Panc1 (cell line): ENCODE measurements around the gene CHMP6. TPM values are rescaled to one million over a fixed set of nuclear protein-coding genes. Genes with fewer than 3 reads are reported as not detected.
A peak's percentile ranks its signal among the peaks of the same experiment; 100 is the strongest.

Experiments
- ATAC-seq: fragments of 200-7000 bp; cut with Tn5 transposase; 2 replicates; pipeline ENCODE4 v1.9.1; 2020; ENCODE audit warnings: mild to moderate bottlenecking, moderate library complexity
- BruUV-seq: library from RNA; stranded (reverse); fragments of 400-500 nt; replicated peaks from 2 replicates; lab custom pipeline; 2021; lab: Mats Ljungman, UMichigan
- CTCF ChIA-PET: fragments of 300-600 bp; sonication (Branson Sonifier 250); formaldehyde crosslinking; loops from one replicate; lab custom pipeline; 2022; ENCODE audit warnings: antibody characterized with exemption; lab: Charles Lee
- POLR2A ChIA-PET: fragments of 300-600 bp; sonication (Branson Sonifier 250); formaldehyde crosslinking; loops from one replicate; lab custom pipeline; 2022; ENCODE audit warnings: antibody characterized with exemption; lab: Charles Lee
- DNase-seq: peaks from one replicate; pipeline ENCODE4 v3.0.0-alpha.2; 2010; ENCODE audit warnings: low read depth, low spot score
- H3K27ac ChIP-seq: 2 replicates; pipeline ENCODE4 v1.5.1; 2011; ENCODE audit warnings: mild to moderate bottlenecking, low read length, inconsistent platforms
- H3K27me3 ChIP-seq: fragments of 200-500 bp; sonication (Bioruptor generic); 2 replicates; pipeline ENCODE4 v1.6.0; 2014; ENCODE audit warnings: low read length, inconsistent platforms; ENCODE audit not compliant: control insufficient read depth, insufficient read depth
- H3K36me3 ChIP-seq: fragments of 200-500 bp; sonication (Bioruptor generic); 2 replicates; pipeline ENCODE4 v1.5.1; 2014; ENCODE audit warnings: inconsistent platforms, mild to moderate bottlenecking, low read length, moderate library complexity; ENCODE audit not compliant: control insufficient read depth, insufficient read depth
- H3K4me1 ChIP-seq: 2 replicates; pipeline ENCODE4 v1.5.1; 2011; ENCODE audit warnings: inconsistent platforms, mild to moderate bottlenecking, low read length, moderate library complexity; ENCODE audit not compliant: control insufficient read depth, insufficient read depth
- H3K4me3 ChIP-seq, 2 experiments: 2 replicates each; pipeline ENCODE4 v1.5.1; 2011 to 2012; ENCODE audit warnings: low read depth in 2 of 2, low read length in 2 of 2, mild to moderate bottlenecking in 2 of 2, inconsistent platforms in 1 of 2, moderate library complexity in 1 of 2
- H3K9me3 ChIP-seq: fragments of 200-500 bp; sonication (Bioruptor generic); 2 replicates; pipeline ENCODE4 v1.5.1; 2014; ENCODE audit warnings: low read depth, mild to moderate bottlenecking, inconsistent platforms, low read length, moderate library complexity; ENCODE audit not compliant: control insufficient read depth, insufficient read depth
- POLR2AphosphoS5 ChIP-seq: IDR thresholded peaks from 2 replicates; pipeline ENCODE4 v1.6.1; 2012; ENCODE audit warnings: mild to moderate bottlenecking, low read depth, low read length, moderate library complexity
- SIN3A ChIP-seq: IDR thresholded peaks from 2 replicates; pipeline ENCODE4 v1.6.1; 2012; ENCODE audit warnings: low read depth, mild to moderate bottlenecking, low read length, moderate library complexity, borderline replicate concordance; ENCODE audit not compliant: insufficient read depth
- TCF7L2 ChIP-seq: IDR thresholded peaks from 2 replicates; pipeline ENCODE4 v1.6.1; 2011; ENCODE audit warnings: mild to moderate bottlenecking, low read depth, low read length, inconsistent platforms
- in situ Hi-C: cut with HindIII; loops from 2 replicates; pipeline ENCODE4 v1.10.0; 2016; ENCODE audit warnings: low sequenced_read_pairs, low pct_unique_long_range_greater_than_20kb
- intact Hi-C: fragments of 100-400 bp; cut with micrococcal nuclease; formaldehyde crosslinking; loops from one replicate; pipeline ENCODE4 v1.10.0; 2022; ENCODE audit not compliant: unreplicated experiment
- total RNA-seq: library from RNA; stranded (reverse); gene quantifications from one replicate; pipeline ENCODE4 v1.2.1, GENCODE V29; 2021; ENCODE audit not compliant: unreplicated experiment
- TF ChIP-seq, protein P1 (sequence below): fragments of 450-650 bp; IDR thresholded peaks from 2 replicates; pipeline ENCODE4 v1.5.1; 2017; ENCODE audit warnings: mild to moderate bottlenecking
- TF ChIP-seq, protein P2 (sequence below), 2 experiments: IDR thresholded peaks; 2 replicates each; pipeline ENCODE4 v1.6.1; 2011 to 2012; ENCODE audit warnings: low read depth in 2 of 2, control low read depth in 1 of 2, low read length in 1 of 2, mild to moderate bottlenecking in 1 of 2, moderate library complexity in 1 of 2; ENCODE audit not compliant: insufficient read depth in 1 of 2

CHMP6 gene
- total RNA-seq, 1 experiment from 2014 or later: 43.7 TPM

DNA sequence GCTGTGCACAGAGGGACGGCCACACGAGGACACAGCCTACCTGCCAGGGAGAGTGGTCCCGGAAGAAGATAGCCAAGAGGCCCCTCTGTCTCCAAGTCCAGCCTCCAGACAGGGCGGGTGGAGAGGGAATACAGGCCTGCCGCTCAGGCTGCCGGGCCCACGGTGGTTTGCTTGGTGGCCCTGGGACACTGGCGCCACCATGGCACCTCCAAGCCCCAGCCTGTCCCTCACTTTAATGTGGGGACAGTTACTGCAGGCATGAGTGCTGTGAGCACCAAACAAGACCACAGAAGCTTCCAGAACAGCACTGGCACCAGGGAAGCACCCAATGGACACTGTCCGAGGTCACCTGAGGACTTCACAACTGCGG, 22.0 kb upstream of the CHMP6 start:
- BruUV-seq: no TSS peak
- POLR2A ChIA-PET: interaction anchor here (0.9 kb wide), 1 partner anchor 515 kb away, joined by 4 read pairs; no protein-coding TSS in a partner anchor
- H3K4me1 ChIP-seq: no peaks in the 10 kb centered on the region; the same call in 1 of the 2 replicates
- DNase-seq (no peak), ATAC-seq (peak; percentile 4)
- no peaks in the 10 kb centered on the region; the same call in 1 of the 2 replicates for H3K36me3 ChIP-seq
- TF ChIP-seq TCF7L2: no peak
- TF ChIP-seq, protein P1, sequence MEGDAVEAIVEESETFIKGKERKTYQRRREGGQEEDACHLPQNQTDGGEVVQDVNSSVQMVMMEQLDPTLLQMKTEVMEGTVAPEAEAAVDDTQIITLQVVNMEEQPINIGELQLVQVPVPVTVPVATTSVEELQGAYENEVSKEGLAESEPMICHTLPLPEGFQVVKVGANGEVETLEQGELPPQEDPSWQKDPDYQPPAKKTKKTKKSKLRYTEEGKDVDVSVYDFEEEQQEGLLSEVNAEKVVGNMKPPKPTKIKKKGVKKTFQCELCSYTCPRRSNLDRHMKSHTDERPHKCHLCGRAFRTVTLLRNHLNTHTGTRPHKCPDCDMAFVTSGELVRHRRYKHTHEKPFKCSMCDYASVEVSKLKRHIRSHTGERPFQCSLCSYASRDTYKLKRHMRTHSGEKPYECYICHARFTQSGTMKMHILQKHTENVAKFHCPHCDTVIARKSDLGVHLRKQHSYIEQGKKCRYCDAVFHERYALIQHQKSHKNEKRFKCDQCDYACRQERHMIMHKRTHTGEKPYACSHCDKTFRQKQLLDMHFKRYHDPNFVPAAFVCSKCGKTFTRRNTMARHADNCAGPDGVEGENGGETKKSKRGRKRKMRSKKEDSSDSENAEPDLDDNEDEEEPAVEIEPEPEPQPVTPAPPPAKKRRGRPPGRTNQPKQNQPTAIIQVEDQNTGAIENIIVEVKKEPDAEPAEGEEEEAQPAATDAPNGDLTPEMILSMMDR: no peak
- no peak for TF ChIP-seq SIN3A
- TF ChIP-seq POLR2AphosphoS5: no peak
- TF ChIP-seq, protein P2, sequence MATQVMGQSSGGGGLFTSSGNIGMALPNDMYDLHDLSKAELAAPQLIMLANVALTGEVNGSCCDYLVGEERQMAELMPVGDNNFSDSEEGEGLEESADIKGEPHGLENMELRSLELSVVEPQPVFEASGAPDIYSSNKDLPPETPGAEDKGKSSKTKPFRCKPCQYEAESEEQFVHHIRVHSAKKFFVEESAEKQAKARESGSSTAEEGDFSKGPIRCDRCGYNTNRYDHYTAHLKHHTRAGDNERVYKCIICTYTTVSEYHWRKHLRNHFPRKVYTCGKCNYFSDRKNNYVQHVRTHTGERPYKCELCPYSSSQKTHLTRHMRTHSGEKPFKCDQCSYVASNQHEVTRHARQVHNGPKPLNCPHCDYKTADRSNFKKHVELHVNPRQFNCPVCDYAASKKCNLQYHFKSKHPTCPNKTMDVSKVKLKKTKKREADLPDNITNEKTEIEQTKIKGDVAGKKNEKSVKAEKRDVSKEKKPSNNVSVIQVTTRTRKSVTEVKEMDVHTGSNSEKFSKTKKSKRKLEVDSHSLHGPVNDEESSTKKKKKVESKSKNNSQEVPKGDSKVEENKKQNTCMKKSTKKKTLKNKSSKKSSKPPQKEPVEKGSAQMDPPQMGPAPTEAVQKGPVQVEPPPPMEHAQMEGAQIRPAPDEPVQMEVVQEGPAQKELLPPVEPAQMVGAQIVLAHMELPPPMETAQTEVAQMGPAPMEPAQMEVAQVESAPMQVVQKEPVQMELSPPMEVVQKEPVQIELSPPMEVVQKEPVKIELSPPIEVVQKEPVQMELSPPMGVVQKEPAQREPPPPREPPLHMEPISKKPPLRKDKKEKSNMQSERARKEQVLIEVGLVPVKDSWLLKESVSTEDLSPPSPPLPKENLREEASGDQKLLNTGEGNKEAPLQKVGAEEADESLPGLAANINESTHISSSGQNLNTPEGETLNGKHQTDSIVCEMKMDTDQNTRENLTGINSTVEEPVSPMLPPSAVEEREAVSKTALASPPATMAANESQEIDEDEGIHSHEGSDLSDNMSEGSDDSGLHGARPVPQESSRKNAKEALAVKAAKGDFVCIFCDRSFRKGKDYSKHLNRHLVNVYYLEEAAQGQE (IDR thresholded peaks at IDR 0.05; ENCODE audit: insufficient read depth in 1 of 2, low read depth in 2 of 2, low read length in 1 of 2): no peak
- H3K27me3 ChIP-seq: no peaks in the 10 kb centered on the region
- in situ Hi-C loops: no loop called here
- no peaks in the 10 kb centered on the region for H3K9me3 ChIP-seq
- no peak overlapping the region for H3K4me3 ChIP-seq
- intact Hi-C loops: no loop called here
- H3K27ac ChIP-seq: no peak overlapping the region
- CTCF ChIA-PET: interaction anchor here (0.8 to 1.3 kb wide), 2 partner anchors 10 to 12 kb away, joined by 3 read pairs; no protein-coding TSS in a partner anchor

DNA sequence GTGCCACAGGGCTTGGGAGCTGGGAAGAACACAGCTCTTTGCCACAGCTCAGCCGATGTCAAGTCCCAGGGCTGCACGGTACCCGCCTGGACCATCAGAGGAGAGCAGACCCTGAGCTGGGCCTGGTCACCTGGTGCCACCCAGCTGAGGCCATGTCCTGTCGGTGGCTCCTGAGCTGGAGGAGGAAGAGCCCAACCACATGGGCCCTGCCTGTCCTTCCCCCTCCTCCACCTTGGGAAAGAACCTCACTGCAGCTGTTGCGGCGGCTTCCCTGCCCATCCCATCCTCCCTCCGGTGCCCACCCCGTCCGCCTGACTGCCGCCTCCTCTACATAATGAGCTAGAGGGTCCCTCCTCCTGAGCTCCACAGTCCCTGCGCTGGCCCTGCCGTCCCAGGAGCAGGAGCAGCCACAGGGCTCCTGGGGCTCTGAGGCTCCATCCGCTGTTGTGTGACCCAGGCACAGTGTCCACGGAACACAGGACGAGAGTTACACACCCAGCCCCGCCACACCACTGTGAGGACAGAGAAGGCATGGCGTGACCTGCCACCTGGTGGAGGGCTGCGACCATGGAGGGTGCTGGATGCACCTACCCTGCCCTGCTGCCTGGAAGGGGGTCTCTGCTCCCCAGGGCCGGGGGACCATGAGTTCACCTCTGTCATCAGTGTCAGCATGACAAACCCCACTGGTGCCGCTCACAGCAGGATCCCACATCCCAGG, 21.4 kb upstream of the CHMP6 start:
- Histone ChIP-seq H3K27me3 (no peaks in the 10 kb centered on the region), H3K27ac (no peak overlapping the region), H3K9me3 (no peaks in the 10 kb centered on the region), H3K36me3 (no peaks in the 10 kb centered on the region; the same call in 1 of the 2 replicates), H3K4me3 (no peak overlapping the region), H3K4me1 (no peaks in the 10 kb centered on the region; the same call in 1 of the 2 replicates)
- CTCF ChIA-PET: interaction anchor here (0.8 to 1.3 kb wide), 3 partner anchors 9 to 12 kb away, joined by 3 read pairs; no protein-coding TSS in a partner anchor
- DNase-seq (peak; percentile 5), ATAC-seq (peak; percentile 73)
- BruUV-seq: no TSS peak
- TF ChIP-seq, protein P2 (IDR thresholded peaks at IDR 0.05; ENCODE audit: insufficient read depth in 1 of 2, low read depth in 2 of 2, low read length in 1 of 2): no peak
- TF ChIP-seq POLR2AphosphoS5 (no peak), TCF7L2 (no peak), SIN3A (no peak)
- TF ChIP-seq, protein P1: no peak; the same call in 1 of the 2 replicates
- intact Hi-C loops (no loop called here), in situ Hi-C loops (no loop called here)
- POLR2A ChIA-PET: interaction anchor here (0.9 kb wide), 1 partner anchor 515 kb away, joined by 4 read pairs; no protein-coding TSS in a partner anchor
